Measurements from ENCODE around the gene MCAM.

MCAM gene

DNA sequence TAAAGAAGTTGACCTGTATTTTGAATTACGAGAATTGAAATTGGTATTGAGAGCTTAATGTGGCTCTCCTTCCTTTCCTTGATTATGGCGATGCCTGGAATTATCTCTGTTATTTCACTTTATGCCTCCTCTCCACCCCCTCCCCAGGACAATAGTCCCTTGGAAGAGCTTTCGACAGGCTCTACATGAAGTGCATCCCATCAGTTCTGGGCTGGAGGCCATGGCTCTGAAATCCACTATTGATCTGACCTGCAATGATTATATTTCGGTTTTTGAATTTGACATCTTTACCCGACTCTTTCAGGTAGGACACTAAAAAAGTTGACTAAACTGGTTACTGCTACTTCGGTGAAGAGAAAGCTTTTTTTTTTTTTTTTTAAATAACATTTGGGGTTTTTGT is 43.2 kb downstream of the MCAM start:
- TF ChIP-seq POLR2AphosphoS5 (IDR thresholded peaks at IDR 0.05; ENCODE audit: low read depth, low read length) (no peak), TAF1 (IDR thresholded peaks at IDR 0.05; ENCODE audit: borderline replicate concordance, insufficient read depth, low read length) (no peak), FOXP2 (optimal IDR thresholded peaks at IDR 0.05; ENCODE audit: borderline replicate concordance, extremely low read depth, extremely low read length, insufficient read depth) (no peak)

DNA sequence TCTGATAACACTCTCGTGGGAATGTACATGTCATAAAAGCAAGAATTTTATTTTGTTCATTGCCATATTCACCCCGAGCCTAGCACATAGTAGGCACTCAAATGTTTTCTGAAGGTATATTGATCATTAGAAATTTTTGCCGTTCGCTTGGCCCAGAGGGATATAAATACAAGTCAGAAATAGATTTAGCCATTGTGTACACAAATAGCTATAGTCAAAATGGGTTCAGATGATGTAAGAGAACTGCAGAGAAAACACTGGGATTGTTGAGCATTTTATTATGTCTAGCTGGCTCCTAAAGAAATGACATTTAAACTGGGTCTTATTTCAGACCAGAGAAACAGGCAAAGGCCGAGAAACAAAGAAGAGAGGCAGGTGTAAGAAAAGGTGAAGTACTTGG is 49.3 kb downstream of the MCAM start:
- TF ChIP-seq TAF1 (IDR thresholded peaks at IDR 0.05; ENCODE audit: borderline replicate concordance, insufficient read depth, low read length) (no peak), SIN3A (IDR thresholded peaks at IDR 0.05; ENCODE audit: borderline replicate concordance, insufficient read depth, low read length) (no peak), FOXP2 (optimal IDR thresholded peaks at IDR 0.05; ENCODE audit: borderline replicate concordance, extremely low read depth, extremely low read length, insufficient read depth) (no peak), POLR2AphosphoS5 (IDR thresholded peaks at IDR 0.05; ENCODE audit: low read depth, low read length) (no peak)
- TF ChIP-seq, protein P1, sequence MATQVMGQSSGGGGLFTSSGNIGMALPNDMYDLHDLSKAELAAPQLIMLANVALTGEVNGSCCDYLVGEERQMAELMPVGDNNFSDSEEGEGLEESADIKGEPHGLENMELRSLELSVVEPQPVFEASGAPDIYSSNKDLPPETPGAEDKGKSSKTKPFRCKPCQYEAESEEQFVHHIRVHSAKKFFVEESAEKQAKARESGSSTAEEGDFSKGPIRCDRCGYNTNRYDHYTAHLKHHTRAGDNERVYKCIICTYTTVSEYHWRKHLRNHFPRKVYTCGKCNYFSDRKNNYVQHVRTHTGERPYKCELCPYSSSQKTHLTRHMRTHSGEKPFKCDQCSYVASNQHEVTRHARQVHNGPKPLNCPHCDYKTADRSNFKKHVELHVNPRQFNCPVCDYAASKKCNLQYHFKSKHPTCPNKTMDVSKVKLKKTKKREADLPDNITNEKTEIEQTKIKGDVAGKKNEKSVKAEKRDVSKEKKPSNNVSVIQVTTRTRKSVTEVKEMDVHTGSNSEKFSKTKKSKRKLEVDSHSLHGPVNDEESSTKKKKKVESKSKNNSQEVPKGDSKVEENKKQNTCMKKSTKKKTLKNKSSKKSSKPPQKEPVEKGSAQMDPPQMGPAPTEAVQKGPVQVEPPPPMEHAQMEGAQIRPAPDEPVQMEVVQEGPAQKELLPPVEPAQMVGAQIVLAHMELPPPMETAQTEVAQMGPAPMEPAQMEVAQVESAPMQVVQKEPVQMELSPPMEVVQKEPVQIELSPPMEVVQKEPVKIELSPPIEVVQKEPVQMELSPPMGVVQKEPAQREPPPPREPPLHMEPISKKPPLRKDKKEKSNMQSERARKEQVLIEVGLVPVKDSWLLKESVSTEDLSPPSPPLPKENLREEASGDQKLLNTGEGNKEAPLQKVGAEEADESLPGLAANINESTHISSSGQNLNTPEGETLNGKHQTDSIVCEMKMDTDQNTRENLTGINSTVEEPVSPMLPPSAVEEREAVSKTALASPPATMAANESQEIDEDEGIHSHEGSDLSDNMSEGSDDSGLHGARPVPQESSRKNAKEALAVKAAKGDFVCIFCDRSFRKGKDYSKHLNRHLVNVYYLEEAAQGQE (IDR thresholded peaks at IDR 0.05; ENCODE audit: insufficient read depth in 1 of 2, low read depth in 2 of 2, low read length in 2 of 2): no peak

DNA sequence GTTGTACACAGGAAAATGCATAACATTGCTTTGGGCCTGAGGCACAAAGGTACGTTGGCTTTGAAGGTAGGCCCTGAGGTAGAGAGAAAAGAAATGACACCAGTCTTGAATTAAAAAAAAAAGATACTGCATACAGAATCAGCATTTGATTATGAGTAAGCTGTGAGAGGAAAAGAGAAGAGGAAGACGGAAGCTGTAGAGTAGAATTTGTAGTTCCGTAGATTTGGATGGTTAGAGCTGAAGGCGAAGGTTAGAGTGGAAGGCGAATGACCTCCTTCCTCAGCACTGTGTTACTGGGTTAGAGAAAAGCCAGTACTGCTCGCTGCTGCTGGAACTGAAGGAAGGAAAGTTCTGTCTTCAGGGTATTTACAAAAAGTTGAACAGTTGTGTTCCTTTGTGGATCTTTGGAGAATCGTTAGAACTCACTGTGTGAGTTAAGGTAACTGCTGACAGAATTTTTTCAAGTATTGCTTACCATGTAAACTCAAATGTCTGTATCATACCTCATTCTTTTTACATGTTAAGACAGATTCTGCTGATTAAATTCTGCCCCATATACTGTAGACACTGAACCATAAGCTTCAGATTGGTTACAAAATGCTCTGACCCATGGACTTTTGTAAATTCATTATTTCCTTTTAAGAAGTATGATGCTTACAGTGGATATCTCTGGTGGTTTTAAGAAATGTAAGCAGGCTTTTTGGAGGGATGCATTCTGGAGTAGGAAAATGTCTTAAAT is 50.2 kb downstream of the MCAM start:
- TF ChIP-seq FOXP2 (optimal IDR thresholded peaks at IDR 0.05; ENCODE audit: borderline replicate concordance, extremely low read depth, extremely low read length, insufficient read depth): no peak
- TF ChIP-seq, protein P1 (IDR thresholded peaks at IDR 0.05; ENCODE audit: insufficient read depth in 1 of 2, low read depth in 2 of 2, low read length in 2 of 2): no peak
- no peak for TF ChIP-seq POLR2AphosphoS5 (IDR thresholded peaks at IDR 0.05; ENCODE audit: low read depth, low read length)
- TF ChIP-seq SIN3A (IDR thresholded peaks at IDR 0.05; ENCODE audit: borderline replicate concordance, insufficient read depth, low read length): no peak
- no peak for TF ChIP-seq TAF1 (IDR thresholded peaks at IDR 0.05; ENCODE audit: borderline replicate concordance, insufficient read depth, low read length)

DNA sequence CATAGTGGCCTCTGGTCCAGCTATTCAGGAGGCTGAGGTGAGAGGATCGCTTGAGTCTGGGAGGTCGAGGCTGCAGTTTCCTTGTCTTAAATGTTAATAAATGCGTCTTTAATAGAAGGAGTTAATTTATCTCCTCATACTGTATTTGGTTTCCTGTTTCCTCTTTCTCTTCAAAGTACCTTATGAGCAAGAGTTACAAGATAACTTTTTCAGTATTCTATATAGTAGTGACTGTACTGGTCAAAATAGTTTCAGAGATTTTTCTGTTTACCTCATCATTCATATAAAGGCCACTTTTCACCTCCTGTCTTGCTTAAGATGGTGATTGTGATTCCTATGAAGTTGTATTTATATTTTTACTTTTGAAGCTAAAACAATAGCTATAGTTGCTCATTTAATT is 50.9 kb downstream of the MCAM start:
- TF ChIP-seq POLR2AphosphoS5 (IDR thresholded peaks at IDR 0.05; ENCODE audit: low read depth, low read length): no peak
- TF ChIP-seq FOXP2 (optimal IDR thresholded peaks at IDR 0.05; ENCODE audit: borderline replicate concordance, extremely low read depth, extremely low read length, insufficient read depth): no peak
- TF ChIP-seq, protein P1 (IDR thresholded peaks at IDR 0.05; ENCODE audit: insufficient read depth in 1 of 2, low read depth in 2 of 2, low read length in 2 of 2): no peak
- TF ChIP-seq TAF1 (IDR thresholded peaks at IDR 0.05; ENCODE audit: borderline replicate concordance, insufficient read depth, low read length): no peak
- no peak for TF ChIP-seq SIN3A (IDR thresholded peaks at IDR 0.05; ENCODE audit: borderline replicate concordance, insufficient read depth, low read length)

DNA sequence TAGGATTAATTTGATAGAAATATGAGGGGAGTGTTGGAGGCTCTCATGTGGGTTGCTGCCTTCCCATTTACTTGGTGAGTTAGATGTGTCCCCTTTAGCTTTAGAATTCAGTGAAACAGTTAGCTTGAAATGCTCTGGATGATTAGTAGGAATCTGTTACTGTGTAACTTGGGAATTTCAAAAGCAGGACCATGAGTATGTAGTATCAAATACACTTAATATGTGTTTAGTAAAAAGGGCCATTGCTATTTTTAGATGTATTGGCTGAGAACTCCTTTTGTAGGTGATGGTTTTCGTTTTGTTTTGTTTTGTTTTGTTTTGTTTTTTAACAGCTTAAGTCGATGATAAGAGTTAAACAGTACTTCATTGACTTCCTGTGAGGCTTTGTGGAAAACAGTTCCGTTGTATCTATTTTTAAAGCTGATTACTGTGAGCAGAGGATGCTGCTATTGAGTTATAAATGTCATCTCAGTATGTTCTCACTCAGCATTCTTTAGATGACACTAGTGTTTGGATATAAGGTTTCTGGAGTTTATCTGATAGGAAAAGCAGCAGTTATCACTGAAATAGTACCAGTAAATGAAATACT is 53.5 kb downstream of the MCAM start:
- TF ChIP-seq, protein P1 (IDR thresholded peaks at IDR 0.05; ENCODE audit: insufficient read depth in 1 of 2, low read depth in 2 of 2, low read length in 2 of 2): no peak
- TF ChIP-seq SIN3A (IDR thresholded peaks at IDR 0.05; ENCODE audit: borderline replicate concordance, insufficient read depth, low read length) (no peak), FOXP2 (optimal IDR thresholded peaks at IDR 0.05; ENCODE audit: borderline replicate concordance, extremely low read depth, extremely low read length, insufficient read depth) (no peak), TAF1 (IDR thresholded peaks at IDR 0.05; ENCODE audit: borderline replicate concordance, insufficient read depth, low read length) (no peak), POLR2AphosphoS5 (IDR thresholded peaks at IDR 0.05; ENCODE audit: low read depth, low read length) (no peak)

Data from PFSK-1 (cell line).